Vagina (tissue), 2 donors: ENCODE data around the gene IL18RAP. TPM values are rescaled to one million over a fixed set of nuclear protein-coding genes. Genes with fewer than 3 reads are reported as not detected.

Experiments
- DNase-seq, 2 donors: peaks; one replicate each; pipeline ENCODE4 v3.0.0-alpha.2; 2017; ENCODE audit errors: extremely low spot score in 2 of 2
- H3K27ac ChIP-seq: fragments of 200-600 bp; sonication (generic); one replicate; pipeline ENCODE4 v1.5.1; 2019
- H3K27me3 ChIP-seq: fragments of 200-600 bp; sonication (generic); one replicate; pipeline ENCODE4 v1.5.1; 2019
- H3K36me3 ChIP-seq, 2 donors: fragments of 200-600 bp; sonication (generic); one replicate each; pipeline ENCODE4 v1.5.1; 2017 to 2019
- H3K4me1 ChIP-seq: fragments of 200-600 bp; sonication (generic); one replicate; pipeline ENCODE4 v1.5.1; 2019
- H3K4me3 ChIP-seq, 2 donors: fragments of 200-600 bp; sonication (generic); 1 replicate in 1 of 2; 2 replicates in 1 of 2; pipeline ENCODE4 v1.5.1; 2016 to 2019
- H3K9me3 ChIP-seq: fragments of 200-600 bp; sonication (generic); one replicate; pipeline ENCODE4 v1.5.1; 2019
- CTCF ChIP-seq, 3 experiments: fragments of 450-650 bp in 2 of 3; fragments of 200-600 bp in 1 of 3; sonication (generic) in 1 of 3; IDR thresholded peaks; one replicate each; pipeline ENCODE4 v1.5.1; 2017 to 2019; ENCODE audit warnings: antibody characterized with exemption in 3 of 3, mild to moderate bottlenecking in 2 of 3, moderate library complexity in 2 of 3
- POLR2A ChIP-seq, 2 donors: fragments of 450-650 bp; IDR thresholded peaks; one replicate each; pipeline ENCODE4 v1.6.1; 2017; ENCODE audit warnings: antibody characterized with exemption in 2 of 2, mild to moderate bottlenecking in 2 of 2, moderate library complexity in 2 of 2
- POLR2AphosphoS5 ChIP-seq, 2 donors: sonication (generic); formaldehyde crosslinking; IDR thresholded peaks; one replicate each; pipeline ENCODE4 v1.9.0; 2017; ENCODE audit warnings: antibody characterized with exemption in 2 of 2, mild to moderate bottlenecking in 2 of 2, low read depth in 1 of 2; ENCODE audit not compliant: insufficient read depth in 1 of 2
- intact Hi-C: fragments of 100-400 bp; cut with DNase I; formaldehyde crosslinking; loops from one replicate; pipeline ENCODE4 v1.15.1; 2023
- total RNA-seq: library from RNA; depleted of rRNA; stranded (reverse); fragments of >200 nt; gene quantifications from one replicate; pipeline ENCODE4 v1.2.3, GENCODE V29; 2016

Gene IL18RAP
- total RNA-seq, 1 donor from 2014 or later: 5.9 TPM

- no peak for DNase-seq
These were observed 835 bp upstream of the IL18RAP start for GRCh38 chr2:102421890-102422759.

GRCh38 chr2:102423368-102423767 is 408 bp downstream of the IL18RAP start:
- no peaks in the 10 kb centered on the region for H3K36me3 ChIP-seq
- no peak for DNase-seq
- no peaks in the 10 kb centered on the region for H3K9me3 ChIP-seq
- no peak overlapping the region for H3K27ac ChIP-seq
- no peak for TF ChIP-seq CTCF (IDR thresholded peaks at IDR 0.05)
- TF ChIP-seq POLR2A (IDR thresholded peaks at IDR 0.05): no peak
- TF ChIP-seq POLR2AphosphoS5 (IDR thresholded peaks at IDR 0.05; ENCODE audit: insufficient read depth in 1 of 2, low read depth in 1 of 2): no peak
- H3K4me3 ChIP-seq: no peak overlapping the region
- intact Hi-C loops: no loop called here
- H3K4me1 ChIP-seq: no peaks in the 10 kb centered on the region
- H3K27me3 ChIP-seq: no peaks in the 10 kb centered on the region

More at GRCh38 chr2:102421890-102422759, 835 bp upstream of the IL18RAP start:
- Histone ChIP-seq H3K27ac (no peak overlapping the region), H3K36me3 (no peaks in the 10 kb centered on the region), H3K4me1 (no peaks in the 10 kb centered on the region), H3K27me3 (no peaks in the 10 kb centered on the region), H3K9me3 (no peaks in the 10 kb centered on the region), H3K4me3 (no peak overlapping the region)
- intact Hi-C loops: no loop called here
- no peak for TF ChIP-seq POLR2A (IDR thresholded peaks at IDR 0.05)
- TF ChIP-seq POLR2AphosphoS5 (IDR thresholded peaks at IDR 0.05; ENCODE audit: insufficient read depth in 1 of 2, low read depth in 1 of 2): no peak
- no peak for TF ChIP-seq CTCF (IDR thresholded peaks at IDR 0.05)

GRCh38 chr2:102424754-102425153 is 1.8 kb downstream of the IL18RAP start:
- Histone ChIP-seq H3K27ac (no peak overlapping the region), H3K9me3 (no peaks in the 10 kb centered on the region), H3K4me1 (no peaks in the 10 kb centered on the region), H3K27me3 (no peaks in the 10 kb centered on the region), H3K4me3 (no peak overlapping the region), H3K36me3 (no peaks in the 10 kb centered on the region)
- intact Hi-C loops: no loop called here
- DNase-seq: no peak
- TF ChIP-seq CTCF (IDR thresholded peaks at IDR 0.05) (no peak), POLR2AphosphoS5 (IDR thresholded peaks at IDR 0.05; ENCODE audit: insufficient read depth in 1 of 2, low read depth in 1 of 2) (no peak), POLR2A (IDR thresholded peaks at IDR 0.05) (no peak)

- H3K4me1 ChIP-seq: no peaks in the 10 kb centered on the region
- TF ChIP-seq CTCF (IDR thresholded peaks at IDR 0.05): no peak
- TF ChIP-seq POLR2AphosphoS5 (IDR thresholded peaks at IDR 0.05; ENCODE audit: insufficient read depth in 1 of 2, low read depth in 1 of 2): no peak
- TF ChIP-seq POLR2A (IDR thresholded peaks at IDR 0.05): no peak
- H3K36me3 ChIP-seq: no peaks in the 10 kb centered on the region
- intact Hi-C loops: no loop called here
- no peak overlapping the region for H3K27ac ChIP-seq
- H3K4me3 ChIP-seq: no peak overlapping the region
- no peaks in the 10 kb centered on the region for H3K27me3 ChIP-seq
- H3K9me3 ChIP-seq: no peaks in the 10 kb centered on the region
- DNase-seq: no peak
These were observed 2.6 kb downstream of the IL18RAP start for GRCh38 chr2:102425441-102426132.

- H3K4me3 ChIP-seq: no peak overlapping the region
- no peaks in the 10 kb centered on the region for H3K9me3 ChIP-seq
- TF ChIP-seq POLR2AphosphoS5 (IDR thresholded peaks at IDR 0.05; ENCODE audit: insufficient read depth in 1 of 2, low read depth in 1 of 2) (no peak), CTCF (IDR thresholded peaks at IDR 0.05) (no peak), POLR2A (IDR thresholded peaks at IDR 0.05) (no peak)
- no peaks in the 10 kb centered on the region for H3K36me3 ChIP-seq
- intact Hi-C loops: no loop called here
- DNase-seq: no peak
- no peaks in the 10 kb centered on the region for H3K27me3 ChIP-seq
- no peaks in the 10 kb centered on the region for H3K4me1 ChIP-seq
- no peak overlapping the region for H3K27ac ChIP-seq
These were observed 4.3 kb downstream of the IL18RAP start for GRCh38 chr2:102427249-102427648.
